Smooth muscle cell of bladder (primary cell): ENCODE results near the gene FRAS1. TPM values are rescaled to one million over a fixed set of nuclear protein-coding genes. Genes with fewer than 3 reads are reported as not detected.

ENCODE experiments used
- total RNA-seq: library from RNA; depleted of rRNA; stranded (reverse); fragments of >200 nt; gene quantifications from 2 replicates; pipeline ENCODE4 v1.2.3, GENCODE V29; 2014

FRAS1 gene, protein sequence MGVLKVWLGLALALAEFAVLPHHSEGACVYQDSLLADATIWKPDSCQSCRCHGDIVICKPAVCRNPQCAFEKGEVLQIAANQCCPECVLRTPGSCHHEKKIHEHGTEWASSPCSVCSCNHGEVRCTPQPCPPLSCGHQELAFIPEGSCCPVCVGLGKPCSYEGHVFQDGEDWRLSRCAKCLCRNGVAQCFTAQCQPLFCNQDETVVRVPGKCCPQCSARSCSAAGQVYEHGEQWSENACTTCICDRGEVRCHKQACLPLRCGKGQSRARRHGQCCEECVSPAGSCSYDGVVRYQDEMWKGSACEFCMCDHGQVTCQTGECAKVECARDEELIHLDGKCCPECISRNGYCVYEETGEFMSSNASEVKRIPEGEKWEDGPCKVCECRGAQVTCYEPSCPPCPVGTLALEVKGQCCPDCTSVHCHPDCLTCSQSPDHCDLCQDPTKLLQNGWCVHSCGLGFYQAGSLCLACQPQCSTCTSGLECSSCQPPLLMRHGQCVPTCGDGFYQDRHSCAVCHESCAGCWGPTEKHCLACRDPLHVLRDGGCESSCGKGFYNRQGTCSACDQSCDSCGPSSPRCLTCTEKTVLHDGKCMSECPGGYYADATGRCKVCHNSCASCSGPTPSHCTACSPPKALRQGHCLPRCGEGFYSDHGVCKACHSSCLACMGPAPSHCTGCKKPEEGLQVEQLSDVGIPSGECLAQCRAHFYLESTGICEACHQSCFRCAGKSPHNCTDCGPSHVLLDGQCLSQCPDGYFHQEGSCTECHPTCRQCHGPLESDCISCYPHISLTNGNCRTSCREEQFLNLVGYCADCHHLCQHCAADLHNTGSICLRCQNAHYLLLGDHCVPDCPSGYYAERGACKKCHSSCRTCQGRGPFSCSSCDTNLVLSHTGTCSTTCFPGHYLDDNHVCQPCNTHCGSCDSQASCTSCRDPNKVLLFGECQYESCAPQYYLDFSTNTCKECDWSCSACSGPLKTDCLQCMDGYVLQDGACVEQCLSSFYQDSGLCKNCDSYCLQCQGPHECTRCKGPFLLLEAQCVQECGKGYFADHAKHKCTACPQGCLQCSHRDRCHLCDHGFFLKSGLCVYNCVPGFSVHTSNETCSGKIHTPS (N-terminal part only)
- total RNA-seq = 3.3 and 5.0 TPM in 2 replicates

GRCh38 chr4:78057135-78057599 is at the start of gene FRAS1:
Gene FRAS1, plus strand, starts transcription at chr4:78057323. Its CDS starts 687 bp downstream, at chr4:78058010.

GRCh38 chr4:78551420-78552351 is 494.6 kb downstream of the FRAS1 start, which contains the start of gene ANXA3:
Gene ANXA3, plus strand, starts transcription at chr4:78551770. Its CDS starts 2,704 bp downstream, at chr4:78554474.

Other genes starting within 250 kb of the FRAS1 start
- 8.8 and 9.2 TPM in 2 replicates for gene CNOT6L, start 238.0 kb upstream of the FRAS1 start, total RNA-seq
- 23.3 and 25.6 TPM in 2 replicates for gene MRPL1, start 194.5 kb upstream of the FRAS1 start, total RNA-seq